GM12878 (cell line): ENCODE measurements around the gene POU3F3. TPM values are rescaled to one million over a fixed set of nuclear protein-coding genes. Genes with fewer than 3 reads are reported as not detected.

Experiments used
- ATAC-seq: fragments of 200-7000 bp; cut with Tn5 transposase; 3 replicates; pipeline ENCODE4 v1.9.1; 2020; ENCODE audit warnings: mild to moderate bottlenecking, moderate library complexity
- BruUV-seq: library from RNA; stranded (reverse); fragments of 400-500 nt; replicated peaks from 2 replicates; lab custom pipeline; 2021; lab: Mats Ljungman, UMichigan
- CTCF ChIA-PET: fragments of 300-600 bp; sonication (Branson Sonifier 250); formaldehyde crosslinking; extraction: SDS; loops from one replicate; lab custom pipeline; 2021; ENCODE audit warnings: inconsistent platforms; lab: Yijun Ruan, JAX
- POLR2A ChIA-PET: fragments of 350-600 bp; formaldehyde crosslinking; extraction: SDS; loops from one replicate; lab custom pipeline; 2021; ENCODE audit warnings: inconsistent platforms; lab: Charles Lee
- RAD21 ChIA-PET: fragments of 300-600 bp; sonication (Branson Sonifier 250); formaldehyde crosslinking; loops from one replicate; lab custom pipeline; 2023; ENCODE audit warnings: antibody characterized with exemption; ENCODE audit not compliant: unreplicated experiment; lab: Charles Lee
- SMC1A ChIA-PET: fragments of 300-600 bp; sonication (Branson Sonifier 250); formaldehyde crosslinking; loops from one replicate; lab custom pipeline; 2023; ENCODE audit not compliant: unreplicated experiment, uncharacterized antibody; lab: Charles Lee
- DNase-seq: peaks from one replicate; pipeline ENCODE4 v3.0.0-alpha.2; 2011; ENCODE audit warnings: low read depth, low spot score
- FAIRE-seq: peaks from 3 replicates; lab custom pipeline; 2011; peaks lifted over from hg19 to GRCh38; lab: Jason Lieb, UNC
- H2AFZ ChIP-seq: 2 replicates; pipeline ENCODE4 v1.6.0; 2011; ENCODE audit warnings: low read depth, low read length, control low read depth; ENCODE audit not compliant: control insufficient read depth
- H3K27ac ChIP-seq: 2 replicates; pipeline ENCODE4 v1.5.1; 2011; ENCODE audit warnings: control low read depth; ENCODE audit not compliant: control insufficient read depth, insufficient read depth
- H3K27me3 ChIP-seq, 2 experiments: replicated peaks in 1 of 2; 2 replicates each; pipeline versions ENCODE4 v1.6.0 to v1.6.1; 2011; ENCODE audit warnings: low read length in 1 of 2; ENCODE audit not compliant: control insufficient read depth in 2 of 2, insufficient read depth in 2 of 2
- H3K36me3 ChIP-seq, 2 experiments: 2 replicates each; pipeline ENCODE4 v1.5.1; 2011; ENCODE audit warnings: low read length in 1 of 2; ENCODE audit not compliant: control insufficient read depth in 2 of 2, insufficient read depth in 2 of 2
- H3K4me1 ChIP-seq: 2 replicates; pipeline ENCODE4 v1.6.1; 2011; ENCODE audit warnings: mild to moderate bottlenecking, low read length, moderate library complexity, mixed read lengths; ENCODE audit not compliant: control insufficient read depth, insufficient read depth
- H3K4me2 ChIP-seq: 2 replicates; pipeline ENCODE4 v1.6.0; 2011; ENCODE audit warnings: control low read depth; ENCODE audit not compliant: control insufficient read depth, insufficient read depth
- H3K4me3 ChIP-seq: fragments of 200-600 bp; sonication (generic); 2 replicates; pipeline ENCODE4 v1.5.1; 2016
- H3K79me2 ChIP-seq: 2 replicates; pipeline ENCODE4 v1.6.0; 2011; ENCODE audit warnings: low read length; ENCODE audit not compliant: control insufficient read depth, insufficient read depth
- H3K9ac ChIP-seq: 2 replicates; pipeline ENCODE4 v1.8.0; 2011; ENCODE audit warnings: low read length, control low read depth, mixed read lengths; ENCODE audit not compliant: control insufficient read depth, insufficient read depth
- H3K9me3 ChIP-seq: replicated peaks from 3 replicates; pipeline ENCODE4 v1.5.1; 2011; ENCODE audit warnings: mild to moderate bottlenecking, low read length; ENCODE audit not compliant: control insufficient read depth, insufficient read depth
- H4K20me1 ChIP-seq: 2 replicates; pipeline ENCODE4 v1.6.0; 2011; ENCODE audit not compliant: control insufficient read depth, insufficient read depth
- CTCF ChIP-seq, 3 experiments: IDR thresholded peaks in 2 of 3; conservative IDR thresholded peaks in 1 of 3; 2 replicates each; pipeline ENCODE4 v1.5.1; 2011; ENCODE audit warnings: low read depth in 3 of 3, low read length in 3 of 3, mild to moderate bottlenecking in 3 of 3, control low read depth in 2 of 3, moderate library complexity in 2 of 3, inconsistent platforms in 1 of 3, mixed read lengths in 1 of 3; ENCODE audit not compliant: control insufficient read depth in 2 of 3, insufficient read depth in 1 of 3; ENCODE audit errors: extremely low read depth in 1 of 3
- whole genome bisulfite sequencing: methylation state at CpG from one replicate; pipeline ENCODE4 v1.1.6; 2016; ENCODE audit warnings: low lambda C conversion rate; ENCODE audit not compliant: insufficient replicate concordance, insufficient coverage; ENCODE audit errors: missing lambda C conversion rate; 5-methylcytosine and 5-hydroxymethylcytosine counted together
- in situ Hi-C: fragments of 300-500 bp; cut with MboI; formaldehyde crosslinking; loops from 9 replicates; pipeline ENCODE4 v1.14.3; 2018; ENCODE audit warnings: mixed read lengths
- intact Hi-C: fragments of 100-400 bp; cut with micrococcal nuclease; formaldehyde crosslinking; loops from one replicate; pipeline ENCODE4 v1.14.2; 2022; ENCODE audit not compliant: unreplicated experiment
- polyA plus RNA-seq, 11 experiments: library from polyadenylated mRNA; depleted of rRNA in 4 of 11; unstranded in 6 of 11; stranded (reverse) in 5 of 11; fragments of >200 nt; fragmentation: Nextera tagmentation in 4 of 11; fragmentation: Illumina TruSeq in 1 of 11; extraction: Ambion mirVana in 4 of 11; extraction: Trizol in 1 of 11; gene quantifications; 1 replicate in 1 of 11; 2 replicates in 10 of 11; pipeline versions ENCODE4 v1.2.1 to v1.2.3, GENCODE V29; 2011 to 2016; ENCODE audit warnings: inconsistent platforms in 2 of 11, missing spikeins in 2 of 11, low read depth in 1 of 11
- total RNA-seq, 4 experiments: library from RNA; depleted of rRNA in 3 of 4; stranded (reverse); fragments of >200 nt in 3 of 4; fragmentation: Illumina TruSeq in 1 of 4; extraction: Trizol in 1 of 4; gene quantifications; 2 replicates each; pipeline versions ENCODE4 v1.2.1 to v1.2.3, GENCODE V29; 2013 to 2021

POU3F3 gene
- total and polyA plus RNA-seq, 10 of the 15 experiments (the other 5 are each of a cell fraction or from before 2014, with no cell fraction given), result not detected

DNA sequence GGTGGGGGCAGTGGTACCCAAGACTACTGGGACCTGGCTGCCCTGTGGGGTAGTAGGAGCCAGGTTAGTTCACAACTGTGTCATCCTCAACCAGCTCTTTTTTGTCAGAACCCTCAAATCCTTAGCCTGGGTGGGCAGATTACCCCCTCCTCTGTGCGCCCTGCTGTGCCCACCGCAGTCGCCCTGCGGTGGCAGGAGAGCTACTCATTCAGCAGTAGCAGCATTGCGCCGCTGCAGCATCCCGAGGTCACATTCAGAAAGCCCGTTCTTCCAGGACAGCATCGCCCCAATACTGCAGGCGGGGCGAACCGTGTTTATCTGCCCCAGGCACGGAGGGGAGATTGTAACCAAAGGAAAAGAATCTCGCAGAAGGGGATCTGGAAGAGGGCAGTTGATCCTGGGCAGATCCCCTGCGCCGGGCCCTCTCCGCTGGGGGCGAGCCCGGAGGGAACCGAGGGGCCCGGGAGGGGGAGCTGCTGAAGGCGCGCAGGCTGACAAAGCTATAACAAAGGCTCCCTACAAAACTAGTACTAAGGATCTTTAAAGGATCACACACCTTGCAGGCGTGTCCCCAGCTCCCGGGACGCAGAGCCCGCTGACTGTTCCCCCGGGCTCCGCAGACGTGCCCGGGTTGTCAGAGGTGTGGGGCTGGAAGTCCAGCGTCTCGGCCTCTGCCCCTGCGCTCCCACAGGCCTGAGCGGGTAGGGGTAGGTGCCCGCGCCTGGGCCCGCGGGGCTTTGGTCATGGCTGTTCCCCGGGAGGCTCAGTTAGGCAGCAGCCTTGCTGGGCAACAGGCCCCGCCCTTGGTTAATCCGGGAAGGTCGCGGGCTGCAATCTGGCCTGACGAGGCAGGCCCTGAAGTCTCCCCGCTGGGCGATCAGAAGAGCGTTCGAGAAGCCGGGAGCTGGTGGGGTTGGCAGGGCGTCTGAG lies 13.2 kb downstream of the POU3F3 start:
- no peak for DNase-seq
- BruUV-seq, result no TSS peak
- Histone ChIP-seq H3K4me3 (no peak overlapping the region), H3K9me3 (no peaks in the 10 kb centered on the region), H3K27me3 (peaks cover 17 to 51% of the 10 kb centered on the region in 2 experiments), H3K79me2 (no peaks in the 10 kb centered on the region), H3K9ac (no peak overlapping the region), H4K20me1 (no peaks in the 10 kb centered on the region), H3K36me3 (no peaks in the 10 kb centered on the region), H3K27ac (no peak overlapping the region), H2AFZ (no peak overlapping the region), H3K4me2 (no peak overlapping the region), H3K4me1 (no peaks in the 10 kb centered on the region)
- POLR2A ChIA-PET, result no interaction called here
- FAIRE-seq, result no peak
- ATAC-seq, result no peak
- intact Hi-C loops, result no loop called here
- TF ChIP-seq CTCF (IDR thresholded peaks at IDR 0.05 in 2 of 3, conservative IDR thresholded peaks at IDR 0.05 in 1 of 3; ENCODE audit: control insufficient read depth in 2 of 3, extremely low read depth in 1 of 3, insufficient read depth in 1 of 3, low read depth in 3 of 3, low read length in 3 of 3), result no peak
- in situ Hi-C loops, result loop anchor here (25.0 kb wide), 1 partner anchor 830 kb away; no protein-coding TSS in a partner anchor
- 10% methylated on average over 51 of the region's 51 CpGs for WGBS
- RAD21 ChIA-PET, result no interaction called here
- SMC1A ChIA-PET, result no interaction called here
- CTCF ChIA-PET, result no interaction called here
